ENCODE data around the gene CHEK2.
"Not testable (repeated sequence)": the region's sequence is repeated elsewhere in the genome, so short reads cannot be mapped to it uniquely, and the experiment has no call there.

CHEK2 gene

DNA sequence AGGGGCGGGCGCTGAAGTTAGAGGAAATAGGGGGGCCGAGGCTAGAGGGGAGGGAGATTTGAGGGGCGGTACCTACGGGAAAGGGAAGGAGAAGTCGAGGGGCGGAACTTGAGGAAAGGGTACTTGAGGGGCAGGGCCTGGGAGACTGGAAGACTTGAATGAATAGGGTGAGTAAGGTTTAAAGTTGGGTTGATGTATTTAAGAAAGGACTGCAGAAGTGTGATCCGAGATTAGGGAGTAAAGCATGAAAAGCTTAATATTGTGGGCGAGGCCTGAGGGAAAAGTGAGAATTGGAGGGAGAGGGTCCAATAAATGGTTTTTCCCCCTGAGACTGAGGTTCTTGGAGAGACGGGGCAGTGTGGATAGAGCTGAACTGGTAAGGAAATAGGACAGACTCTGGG lies 942 bp upstream of the CHEK2 start:
- in situ Hi-C loops (cut with HindIII; ENCODE audit: low sequenced_read_pairs) = no loop called here

DNA sequence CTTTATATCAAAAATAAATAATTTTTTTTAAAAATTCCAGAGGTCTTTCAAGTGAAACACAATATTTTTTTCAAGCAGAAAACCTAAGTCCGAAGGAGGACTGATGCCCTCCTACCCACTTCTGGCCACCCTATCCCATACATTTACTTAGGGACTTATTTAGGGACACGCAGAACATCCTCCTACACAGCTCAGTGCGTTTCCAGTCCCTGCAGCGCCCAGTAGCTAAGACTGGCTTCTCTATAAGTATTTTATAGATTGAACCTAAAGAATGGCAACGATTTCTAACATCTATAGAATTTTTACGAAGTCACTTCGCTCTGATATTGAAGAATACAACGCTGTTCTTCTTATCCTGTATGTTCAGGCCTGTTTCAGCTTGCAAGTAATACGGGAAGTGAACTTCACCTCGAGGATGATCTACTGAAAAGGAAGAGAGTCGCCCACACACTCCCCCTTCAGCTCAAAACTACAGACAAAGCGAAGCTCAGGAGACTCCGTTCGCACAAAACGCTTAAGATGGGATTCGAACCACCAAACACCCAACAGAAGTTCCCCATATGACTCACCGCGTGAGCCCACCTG lies 328 bp downstream of the CHEK2 start:
- in situ Hi-C loops (cut with HindIII; ENCODE audit: low sequenced_read_pairs) = no loop called here

DNA sequence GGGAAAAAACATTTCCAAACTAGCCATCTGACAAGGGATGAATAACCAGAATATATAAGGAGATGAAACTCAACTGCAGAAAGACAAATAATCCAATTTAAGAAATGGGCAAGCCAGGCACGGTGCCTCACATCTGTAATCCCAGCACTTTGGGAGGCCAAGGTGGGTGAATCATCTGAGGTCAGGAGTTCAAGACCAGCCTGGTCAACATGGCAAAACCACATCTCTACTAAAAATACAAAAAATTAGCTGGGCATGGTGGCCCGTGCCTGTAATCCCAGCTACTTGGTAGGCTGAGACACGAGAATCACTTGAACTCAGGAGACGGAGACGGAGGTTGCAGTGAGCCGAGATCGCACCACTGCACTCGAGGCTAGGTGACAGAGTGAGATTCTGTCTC lies 2.7 kb downstream of the CHEK2 start:
- in situ Hi-C loops (cut with HindIII; ENCODE audit: low sequenced_read_pairs) = not testable (repeated sequence)

DNA sequence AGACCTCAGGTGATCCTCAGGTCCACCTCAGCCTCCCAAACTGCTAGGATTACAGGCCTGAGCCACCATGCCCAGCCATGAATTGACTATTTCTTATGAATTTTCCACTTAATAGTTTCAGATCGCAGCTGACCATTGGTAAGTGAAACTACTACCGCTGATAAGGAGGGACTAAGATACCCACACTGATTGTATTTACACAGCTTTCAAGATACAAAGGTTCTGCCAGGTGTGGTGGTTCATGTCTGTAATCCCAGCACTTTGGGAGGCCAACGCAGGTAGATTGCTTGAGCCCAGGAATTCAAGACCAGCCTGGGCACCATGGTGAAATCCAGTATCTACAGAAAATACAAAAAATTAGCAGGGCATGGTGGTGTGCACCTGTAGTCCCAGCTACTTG lies 3.9 kb downstream of the CHEK2 start:
- in situ Hi-C loops (cut with HindIII; ENCODE audit: low sequenced_read_pairs) = no loop called here

DNA sequence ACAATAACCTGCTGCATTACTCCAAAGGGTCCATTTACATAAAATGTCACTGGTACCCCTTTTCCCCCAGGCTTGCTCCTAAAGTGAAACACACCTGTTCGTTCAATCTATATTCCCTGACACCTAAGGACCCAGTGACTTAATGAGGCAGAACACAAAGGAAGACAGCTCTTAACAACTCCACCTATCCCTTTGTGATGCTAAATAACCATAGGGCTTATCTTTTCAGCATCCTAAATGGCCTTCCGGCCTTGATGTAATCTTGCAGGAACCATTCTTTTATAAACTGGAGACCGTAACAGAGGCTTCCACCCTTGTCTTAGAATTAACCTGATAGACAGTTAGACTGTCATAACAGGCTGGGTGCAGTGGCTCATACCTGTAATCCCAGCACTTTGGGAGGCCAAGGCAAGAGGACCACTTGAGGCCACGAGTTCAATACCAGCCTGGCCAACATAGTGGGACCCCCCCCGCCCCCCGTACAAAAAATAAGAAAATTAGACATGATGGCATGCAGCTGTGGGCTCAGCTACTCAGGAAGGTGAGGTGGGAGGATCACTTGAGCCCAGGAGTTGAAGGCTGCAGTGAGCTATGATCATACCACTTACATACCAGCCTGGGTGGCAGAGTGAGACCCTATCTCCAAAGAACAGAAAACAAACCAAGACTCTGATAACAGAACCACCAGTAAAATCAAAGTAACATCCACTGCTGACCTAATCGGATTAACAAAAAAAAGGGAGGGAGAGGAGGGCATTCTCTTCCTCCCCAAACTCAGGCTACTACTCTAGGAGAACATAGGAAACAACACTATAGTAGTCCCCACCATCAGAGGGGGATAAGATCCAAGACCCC lies 5.1 kb downstream of the CHEK2 start:
- in situ Hi-C loops (cut with HindIII; ENCODE audit: low sequenced_read_pairs) = no loop called here

DNA sequence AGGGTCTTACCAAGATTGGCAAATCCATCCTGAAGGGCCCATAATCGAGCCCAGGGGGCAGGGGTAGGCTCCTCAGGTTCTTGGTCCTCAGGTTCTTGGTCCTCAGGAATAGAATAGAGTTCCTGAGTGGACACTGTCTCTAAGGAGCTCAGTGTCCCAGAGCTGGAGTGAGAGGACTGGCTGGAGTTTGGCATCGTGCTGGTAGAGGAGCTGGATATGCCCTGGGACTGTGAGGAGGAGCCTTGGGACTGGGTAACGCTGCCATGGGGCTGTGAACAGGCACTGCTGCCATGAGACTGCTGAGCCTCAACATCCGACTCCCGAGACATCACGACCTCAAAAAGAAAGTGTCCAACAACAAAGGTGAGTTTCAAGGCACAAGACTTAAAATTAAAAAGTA lies 7.2 kb downstream of the CHEK2 start:
- in situ Hi-C loops (cut with HindIII; ENCODE audit: low sequenced_read_pairs) = no loop called here

DNA sequence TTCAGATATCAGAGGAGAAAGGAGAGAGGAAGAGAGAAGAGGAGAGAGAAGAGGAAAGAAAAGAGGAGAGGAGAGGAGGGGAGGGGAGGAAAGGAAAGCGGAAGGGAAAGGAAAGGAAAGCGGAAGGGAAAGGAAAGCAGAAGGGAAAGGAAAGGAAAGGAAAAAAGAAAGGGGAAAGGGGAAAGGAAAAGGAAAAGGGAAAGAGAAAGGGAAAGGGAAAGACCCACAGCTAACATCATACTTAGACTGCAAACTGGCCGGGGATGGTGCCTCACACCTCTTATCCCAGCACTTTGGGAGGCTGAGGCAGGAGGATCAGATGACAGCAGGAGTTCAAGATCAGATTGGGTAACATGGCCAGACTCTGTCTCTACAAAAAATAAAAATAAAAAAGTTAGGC lies 11.4 kb downstream of the CHEK2 start:
- in situ Hi-C loops (cut with HindIII; ENCODE audit: low sequenced_read_pairs) = no loop called here

DNA sequence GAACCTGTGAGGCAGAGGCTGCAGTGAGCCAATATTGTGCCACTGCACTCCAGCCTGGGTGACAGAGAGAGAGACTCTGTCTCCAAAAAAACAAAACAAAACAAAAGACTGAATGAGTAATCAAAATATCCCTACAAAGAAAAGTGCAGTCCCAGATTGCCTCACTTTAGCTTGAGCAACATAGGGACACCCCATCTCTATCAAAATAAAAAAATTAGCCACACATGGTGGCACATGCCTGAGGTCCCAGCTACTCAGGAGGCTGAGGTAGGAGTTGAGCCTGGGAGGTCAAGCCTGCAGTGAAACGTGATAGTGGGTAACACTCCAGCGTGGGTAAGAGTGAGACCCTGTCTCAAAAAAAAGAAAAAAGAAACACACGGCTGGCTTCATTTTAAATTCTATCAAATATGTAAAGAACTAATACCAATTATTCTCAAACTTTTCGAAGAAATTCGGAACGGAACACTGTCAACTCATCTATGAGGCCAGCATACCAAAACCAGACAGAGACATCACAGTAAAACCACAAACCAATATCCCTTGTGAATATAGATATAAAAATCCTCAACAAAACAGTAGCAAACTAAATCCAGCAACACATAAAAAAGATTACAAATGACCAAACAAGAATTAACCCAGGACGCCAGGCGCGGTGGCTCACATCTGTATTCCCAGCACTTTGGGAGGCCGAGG lies 12.9 kb downstream of the CHEK2 start:
- in situ Hi-C loops (cut with HindIII; ENCODE audit: low sequenced_read_pairs) = no loop called here

DNA sequence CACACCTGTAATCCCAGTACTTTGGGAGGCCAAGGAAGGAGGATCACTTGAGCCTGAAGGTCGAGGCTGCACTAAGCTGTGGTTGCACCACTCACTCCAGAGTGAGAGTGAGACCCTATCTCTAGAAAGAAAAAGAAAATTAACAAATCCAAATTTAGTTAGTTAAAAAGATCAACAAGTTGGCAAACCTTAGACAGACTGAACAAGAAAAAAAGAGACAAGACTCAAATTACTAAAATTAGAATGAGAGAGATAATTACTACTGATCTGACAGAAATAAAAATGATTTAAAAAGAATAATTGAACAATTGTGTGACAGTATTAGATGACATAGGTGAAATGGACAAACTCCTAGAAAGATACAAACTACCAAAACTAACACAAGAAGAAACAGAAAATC lies 13.6 kb downstream of the CHEK2 start:
- in situ Hi-C loops (cut with HindIII; ENCODE audit: low sequenced_read_pairs) = no loop called here

DNA sequence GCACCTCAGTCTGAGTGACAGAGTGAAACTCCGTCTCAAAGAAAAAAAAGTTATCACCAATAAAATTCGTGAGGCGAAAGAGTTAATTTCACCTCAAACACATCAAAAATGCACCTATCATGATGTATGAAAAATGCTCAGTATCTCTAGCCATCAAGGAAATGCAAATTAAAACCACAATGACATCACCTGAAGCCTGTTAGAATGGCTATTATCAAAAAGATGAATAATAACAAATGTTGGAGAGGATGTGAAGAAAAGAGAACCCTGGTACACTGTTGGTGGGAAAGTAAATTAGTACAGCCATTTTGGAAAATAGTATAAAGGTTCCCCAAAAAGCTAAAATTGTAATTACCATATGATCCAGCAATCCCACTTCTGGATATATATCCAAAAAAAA lies 23.6 kb downstream of the CHEK2 start:
- in situ Hi-C loops (cut with HindIII; ENCODE audit: low sequenced_read_pairs) = no loop called here

DNA sequence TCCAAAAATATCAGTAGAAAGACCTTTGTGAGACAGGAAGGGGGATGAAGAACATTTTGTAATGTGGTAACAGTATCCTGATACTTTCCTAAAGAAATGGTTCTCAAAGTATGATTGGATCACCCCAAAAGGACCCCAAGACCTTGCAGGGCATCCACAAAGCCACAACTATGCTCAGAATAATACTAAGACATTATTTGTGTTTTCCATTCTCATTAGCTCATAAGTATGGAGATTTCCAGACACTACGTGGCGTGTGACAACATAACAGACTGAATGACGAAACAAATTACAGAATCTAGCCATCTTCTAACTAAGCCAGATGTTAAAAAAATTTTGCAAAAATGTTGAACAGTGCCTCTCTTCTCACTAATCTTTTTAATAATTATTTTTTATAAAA lies 24.9 kb downstream of the CHEK2 start:
- in situ Hi-C loops (cut with HindIII; ENCODE audit: low sequenced_read_pairs) = no loop called here

DNA sequence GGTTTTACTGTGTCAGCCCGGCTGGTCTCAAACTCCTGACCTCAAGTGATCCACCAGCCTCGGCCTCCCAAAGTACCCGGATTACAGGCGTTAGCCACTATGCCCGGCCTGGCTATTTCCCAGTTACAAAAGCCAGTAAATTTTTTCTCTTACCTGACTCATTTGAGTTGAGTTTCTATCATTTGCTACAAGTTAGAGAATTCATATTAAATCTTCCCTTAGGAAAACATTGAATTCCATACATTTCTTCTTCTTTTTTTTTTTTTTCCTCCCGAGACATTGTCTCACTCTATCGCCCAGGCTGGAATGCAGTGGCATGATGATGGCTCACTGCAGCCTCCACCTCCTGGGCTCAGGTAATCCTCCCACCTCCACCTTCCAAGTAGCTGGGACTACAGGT lies 26.0 kb downstream of the CHEK2 start:
- in situ Hi-C loops (cut with HindIII; ENCODE audit: low sequenced_read_pairs) = no loop called here

DNA sequence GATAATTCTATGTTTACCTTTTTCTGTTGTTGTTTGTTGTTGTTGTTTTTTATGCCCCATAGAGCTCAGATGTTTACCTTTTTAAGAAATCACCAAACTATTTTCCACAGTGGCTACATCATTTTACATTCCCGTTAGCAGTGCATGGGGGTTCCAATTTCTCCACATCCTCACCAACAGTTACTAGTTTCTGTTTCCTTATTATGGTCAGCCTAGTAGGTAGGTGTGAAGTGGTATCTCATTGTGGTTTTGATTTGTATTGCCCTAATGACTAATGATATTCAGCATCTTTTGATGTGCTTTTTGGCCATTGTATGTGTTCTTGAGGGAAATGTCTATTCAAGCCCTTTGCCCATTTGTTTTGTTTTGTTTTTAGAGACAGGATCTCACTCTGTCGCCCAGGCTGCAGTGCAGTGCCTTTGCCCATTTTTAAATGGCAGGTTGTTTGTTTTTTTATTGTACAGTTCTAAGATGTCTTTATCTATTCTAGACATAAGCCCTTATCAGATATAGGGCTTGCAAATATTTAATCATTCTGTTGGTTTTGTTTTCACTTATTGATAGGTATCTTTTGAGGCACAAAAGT lies 27.5 kb downstream of the CHEK2 start:
- in situ Hi-C loops (cut with HindIII; ENCODE audit: low sequenced_read_pairs) = no loop called here

DNA sequence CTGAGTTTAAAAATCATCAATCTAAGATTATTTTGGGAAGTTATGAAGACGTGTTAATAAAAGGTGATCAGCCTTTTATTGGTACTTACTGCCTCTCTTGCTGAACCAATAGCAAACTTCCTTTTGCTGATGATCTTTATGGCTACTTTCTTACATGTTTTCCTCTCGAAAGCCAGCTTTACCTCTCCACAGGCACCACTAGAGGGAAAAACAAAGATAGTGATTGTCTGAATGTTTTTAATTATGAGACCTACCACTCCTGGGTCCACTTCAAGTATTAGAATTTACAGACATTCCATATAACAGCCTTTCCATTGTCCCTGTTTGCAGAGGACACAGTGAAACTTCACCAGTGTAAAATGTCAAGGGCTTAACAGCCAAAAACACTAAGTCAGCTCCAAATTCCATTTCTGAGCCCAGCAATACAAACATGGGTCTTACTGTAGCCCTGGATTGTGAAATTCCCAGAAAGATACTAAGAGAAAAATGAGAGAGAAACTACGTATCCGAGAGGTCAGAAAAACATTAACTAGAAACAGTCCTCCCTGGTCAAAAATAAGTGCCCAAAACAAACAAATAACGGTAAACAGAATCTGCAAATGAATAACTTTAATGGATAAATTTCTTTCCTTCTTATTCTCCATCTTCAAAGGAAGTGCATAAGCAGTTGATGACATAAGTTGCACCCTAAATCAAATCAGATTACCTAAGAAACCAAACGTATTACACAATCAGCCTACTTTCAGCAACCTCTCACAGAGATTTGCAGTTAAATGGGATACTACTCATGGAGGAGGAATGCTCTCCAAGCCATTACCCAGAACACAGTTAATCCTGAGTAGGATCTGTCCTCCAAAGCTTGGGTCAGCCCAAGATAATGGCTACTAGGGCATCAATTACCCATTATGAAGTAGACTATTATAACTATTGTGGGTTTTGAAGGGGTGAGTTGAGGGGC lies 29.5 kb downstream of the CHEK2 start:
- in situ Hi-C loops (cut with HindIII; ENCODE audit: low sequenced_read_pairs) = no loop called here

DNA sequence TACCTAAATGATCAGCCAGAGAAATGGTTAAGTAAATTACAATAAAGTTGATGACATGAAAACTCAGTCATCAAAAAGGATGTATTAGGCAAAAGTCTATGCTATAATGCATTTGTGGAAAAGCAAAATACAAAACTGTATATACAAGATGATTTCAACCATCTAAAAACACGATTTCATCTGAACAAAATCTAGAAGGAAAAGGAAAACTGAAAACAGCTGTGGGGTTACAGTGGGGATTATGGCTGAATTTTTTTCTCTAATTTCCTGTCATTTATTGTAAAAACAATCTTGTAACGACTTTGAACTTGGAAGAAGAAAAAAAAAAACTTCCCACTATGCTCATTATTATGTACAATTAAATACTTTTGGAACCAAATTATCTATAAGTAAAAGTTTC lies 30.3 kb downstream of the CHEK2 start:
- in situ Hi-C loops (cut with HindIII; ENCODE audit: low sequenced_read_pairs) = no loop called here

DNA sequence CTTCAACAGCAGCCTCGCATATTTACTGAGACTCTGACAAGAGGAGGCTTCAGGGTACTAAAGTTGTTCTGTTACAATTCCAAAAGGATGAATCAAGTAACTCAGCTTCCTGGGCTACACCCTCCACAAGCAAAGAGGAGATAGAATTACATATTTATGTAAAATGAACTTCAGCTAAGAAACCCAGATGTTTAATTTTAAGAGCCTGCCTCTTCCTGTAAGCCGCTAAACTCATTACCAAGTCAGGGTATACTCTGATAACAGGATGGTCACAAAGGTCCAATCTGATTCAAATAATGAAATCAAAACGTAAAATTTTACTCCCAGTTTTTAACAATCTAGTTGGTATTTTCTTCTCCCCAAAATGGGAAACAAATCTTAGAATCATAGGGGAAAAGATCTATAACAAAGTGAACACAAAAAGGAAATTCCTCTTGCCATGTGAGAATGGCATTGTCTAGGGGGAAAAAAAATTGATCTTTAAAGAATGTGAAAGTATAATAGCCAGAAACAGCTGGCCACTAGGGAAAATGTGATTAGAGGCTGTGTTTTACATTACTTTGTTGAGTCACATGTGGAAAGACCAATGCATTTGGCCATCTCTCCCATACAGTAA lies 30.9 kb downstream of the CHEK2 start:
- in situ Hi-C loops (cut with HindIII; ENCODE audit: low sequenced_read_pairs) = no loop called here

DNA sequence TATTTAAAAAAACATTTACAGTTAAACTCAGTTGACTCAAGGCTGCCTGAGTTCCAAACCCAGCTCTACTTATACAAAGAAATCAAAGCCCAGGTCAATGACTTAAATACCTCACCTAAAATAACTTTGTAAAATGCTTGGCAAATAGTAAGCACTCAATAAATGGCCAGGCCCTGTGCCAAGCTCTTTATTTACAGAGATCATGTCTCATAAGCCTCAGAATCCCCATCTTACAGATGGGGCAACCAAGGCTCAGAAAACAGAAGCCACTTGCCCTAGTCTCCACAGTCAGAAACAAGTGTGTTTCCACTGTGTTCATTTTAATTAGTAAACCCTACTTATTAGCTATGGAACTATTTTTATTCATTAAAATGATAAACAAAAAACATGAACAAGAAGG lies 31.5 kb downstream of the CHEK2 start:
- in situ Hi-C loops (cut with HindIII; ENCODE audit: low sequenced_read_pairs) = no loop called here

DNA sequence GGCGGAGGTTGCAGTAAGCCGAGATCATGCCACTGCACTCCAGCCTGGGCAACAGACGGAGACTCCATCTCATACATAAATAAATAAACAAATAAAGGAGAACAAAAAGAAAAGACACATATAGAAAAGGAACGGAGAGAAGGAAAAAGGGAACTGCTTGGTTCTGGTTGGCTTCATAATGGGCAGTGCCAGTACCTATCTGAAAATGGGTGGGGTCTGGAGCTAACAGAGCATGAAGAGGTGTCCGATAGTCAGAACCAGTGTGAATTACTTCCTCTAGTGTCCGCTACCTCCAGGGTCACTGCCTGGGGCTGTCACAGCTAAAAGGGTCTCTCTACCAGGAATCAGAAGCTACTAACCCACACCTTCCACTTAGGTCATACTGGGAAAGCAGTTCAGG lies 34.8 kb downstream of the CHEK2 start:
- in situ Hi-C loops (cut with HindIII; ENCODE audit: low sequenced_read_pairs) = no loop called here

DNA sequence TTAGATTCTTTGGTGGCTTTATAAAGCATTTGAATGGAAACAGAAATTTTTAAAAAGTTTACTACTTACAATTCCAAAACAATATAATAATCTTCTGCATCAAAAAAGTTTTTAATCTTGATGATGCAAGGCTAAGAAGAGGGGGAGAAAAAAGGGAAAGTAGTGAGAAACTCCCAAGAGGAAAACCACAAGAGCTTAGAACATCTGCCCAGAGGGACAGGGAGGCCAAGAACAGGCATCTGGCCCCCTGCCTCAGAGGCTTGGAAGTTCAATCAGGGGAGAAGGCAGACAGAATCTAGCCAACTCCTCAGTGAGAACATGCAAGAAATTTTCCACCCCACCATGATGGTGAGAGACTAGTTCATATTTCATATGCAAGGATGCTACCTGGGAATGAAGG lies 38.2 kb downstream of the CHEK2 start:
- in situ Hi-C loops (cut with HindIII; ENCODE audit: low sequenced_read_pairs) = no loop called here

DNA sequence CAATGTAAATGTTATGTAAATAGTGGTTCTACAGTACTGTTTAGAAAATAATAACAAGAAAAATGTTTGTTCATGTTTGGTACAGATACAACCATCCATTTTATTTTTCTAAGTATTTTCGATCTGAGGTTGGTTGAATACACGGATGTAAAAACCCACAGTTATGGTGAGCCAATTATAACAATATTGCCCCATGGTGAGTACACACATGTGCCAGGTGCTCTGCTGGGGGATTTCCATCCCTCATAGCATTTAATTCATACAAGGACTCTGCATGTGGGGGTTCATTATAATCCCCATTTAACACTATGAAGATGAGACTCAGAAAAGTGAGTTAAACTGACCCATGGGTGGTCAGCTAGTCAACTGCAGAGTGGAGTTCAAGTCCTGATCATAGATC lies 38.7 kb downstream of the CHEK2 start:
- in situ Hi-C loops (cut with HindIII; ENCODE audit: low sequenced_read_pairs) = no loop called here

Data from DLD1 (cell line).